A673 (cell line): ENCODE data around the gene EFCAB6. TPM values are rescaled to one million over a fixed set of nuclear protein-coding genes. Genes with fewer than 3 reads are reported as not detected.

Source experiments
- BruUV-seq: library from RNA; stranded (reverse); fragments of 400-500 nt; replicated peaks from 2 replicates; lab custom pipeline; 2021; lab: Mats Ljungman, UMichigan
- CTCF ChIA-PET: fragments of 300-600 bp; sonication (Branson Sonifier 250); formaldehyde crosslinking; loops from one replicate; lab custom pipeline; 2022; ENCODE audit warnings: antibody characterized with exemption; lab: Charles Lee
- POLR2A ChIA-PET: fragments of 300-600 bp; sonication (Branson Sonifier 250); formaldehyde crosslinking; loops from one replicate; lab custom pipeline; 2022; ENCODE audit warnings: antibody characterized with exemption; ENCODE audit not compliant: low non-redundant PET; lab: Charles Lee
- DNase-seq: peaks from one replicate; pipeline ENCODE4 v3.0.0-alpha.2; 2015; ENCODE audit warnings: low spot score
- H3K27ac ChIP-seq: fragments of 200-600 bp; sonication (generic); 2 replicates; pipeline ENCODE4 v1.5.1; 2016; ENCODE audit warnings: mixed run types, low read depth, mild to moderate bottlenecking, mixed read lengths, antibody characterized with exemption, low read length; ENCODE audit not compliant: poor library complexity, severe bottlenecking
- H3K27me3 ChIP-seq: fragments of 200-600 bp; sonication (generic); replicated peaks from 2 replicates; pipeline ENCODE4 v1.6.1; 2017; ENCODE audit warnings: mixed run types, low read depth, mild to moderate bottlenecking, mixed read lengths, antibody characterized with exemption, low read length; ENCODE audit not compliant: insufficient read depth, poor library complexity
- H3K36me3 ChIP-seq: fragments of 200-600 bp; sonication (generic); 2 replicates; pipeline ENCODE4 v1.6.1; 2016; ENCODE audit warnings: mixed run types, mild to moderate bottlenecking, mixed read lengths, antibody characterized with exemption, low read length; ENCODE audit not compliant: insufficient read depth, poor library complexity, severe bottlenecking
- H3K4me1 ChIP-seq: fragments of 200-600 bp; sonication (generic); 2 replicates; pipeline ENCODE4 v1.6.1; 2017; ENCODE audit warnings: mixed run types, mild to moderate bottlenecking, mixed read lengths, antibody characterized with exemption, low read length; ENCODE audit not compliant: insufficient read depth, poor library complexity, severe bottlenecking
- H3K4me3 ChIP-seq: fragments of 200-600 bp; sonication (generic); 2 replicates; pipeline ENCODE4 v1.5.1; 2016; ENCODE audit warnings: low read depth, mixed run types, mild to moderate bottlenecking, mixed read lengths, low read length; ENCODE audit not compliant: poor library complexity, severe bottlenecking
- H3K9me3 ChIP-seq: fragments of 200-600 bp; sonication (generic); 2 replicates; pipeline ENCODE4 v1.6.1; 2016; ENCODE audit warnings: mixed run types, low read depth, mild to moderate bottlenecking, mixed read lengths, antibody characterized with exemption, low read length; ENCODE audit not compliant: poor library complexity, severe bottlenecking
- EZH2 ChIP-seq: fragments of 200-600 bp; sonication (generic); IDR thresholded peaks from 2 replicates; pipeline ENCODE4 v1.6.1; 2017; ENCODE audit warnings: borderline replicate concordance, low read depth, mild to moderate bottlenecking, mixed read lengths, antibody characterized with exemption, low read length; ENCODE audit not compliant: poor library complexity, severe bottlenecking
- intact Hi-C: fragments of 100-400 bp; cut with micrococcal nuclease; formaldehyde crosslinking; loops from one replicate; pipeline ENCODE4 v1.10.0; 2022; ENCODE audit not compliant: unreplicated experiment
- total RNA-seq: library from RNA; stranded (reverse); gene quantifications from 2 replicates; pipeline ENCODE4 v1.2.3, GENCODE V29; 2021
- TF ChIP-seq, protein P1 (sequence below): fragments of 300-800, 200-600 bp; sonication (generic); conservative IDR thresholded peaks from 2 replicates; pipeline ENCODE4 v1.5.1; 2017; ENCODE audit warnings: low read depth, mild to moderate bottlenecking, antibody characterized with exemption, low read length, moderate library complexity, mixed read lengths

Gene EFCAB6
- total RNA-seq, 1 experiment from 2014 or later = 0.41 TPM

DNA sequence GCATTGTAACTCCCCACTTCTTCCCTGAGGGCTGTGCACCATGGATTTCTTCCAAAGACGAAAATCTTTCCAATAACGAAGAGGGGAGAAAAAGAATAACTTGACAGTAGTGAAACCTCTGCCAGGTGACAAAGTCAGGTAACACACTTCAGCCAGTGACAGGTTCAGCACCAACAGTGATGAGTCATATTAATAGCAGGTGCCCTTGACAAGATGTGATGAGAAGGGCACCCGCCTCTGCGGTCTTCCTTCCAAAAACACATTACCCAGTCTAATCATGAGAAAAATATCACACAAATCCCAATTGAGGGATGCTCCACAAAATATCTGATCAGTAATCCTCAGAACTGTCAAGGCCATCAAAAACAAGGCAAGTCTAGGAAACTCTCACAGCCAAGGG lies 157.8 kb downstream of the EFCAB6 start:
- no peak overlapping the region for H3K27ac ChIP-seq
- no peak overlapping the region for H3K4me3 ChIP-seq
- TF ChIP-seq EZH2 = no peak
- TF ChIP-seq, protein P1, sequence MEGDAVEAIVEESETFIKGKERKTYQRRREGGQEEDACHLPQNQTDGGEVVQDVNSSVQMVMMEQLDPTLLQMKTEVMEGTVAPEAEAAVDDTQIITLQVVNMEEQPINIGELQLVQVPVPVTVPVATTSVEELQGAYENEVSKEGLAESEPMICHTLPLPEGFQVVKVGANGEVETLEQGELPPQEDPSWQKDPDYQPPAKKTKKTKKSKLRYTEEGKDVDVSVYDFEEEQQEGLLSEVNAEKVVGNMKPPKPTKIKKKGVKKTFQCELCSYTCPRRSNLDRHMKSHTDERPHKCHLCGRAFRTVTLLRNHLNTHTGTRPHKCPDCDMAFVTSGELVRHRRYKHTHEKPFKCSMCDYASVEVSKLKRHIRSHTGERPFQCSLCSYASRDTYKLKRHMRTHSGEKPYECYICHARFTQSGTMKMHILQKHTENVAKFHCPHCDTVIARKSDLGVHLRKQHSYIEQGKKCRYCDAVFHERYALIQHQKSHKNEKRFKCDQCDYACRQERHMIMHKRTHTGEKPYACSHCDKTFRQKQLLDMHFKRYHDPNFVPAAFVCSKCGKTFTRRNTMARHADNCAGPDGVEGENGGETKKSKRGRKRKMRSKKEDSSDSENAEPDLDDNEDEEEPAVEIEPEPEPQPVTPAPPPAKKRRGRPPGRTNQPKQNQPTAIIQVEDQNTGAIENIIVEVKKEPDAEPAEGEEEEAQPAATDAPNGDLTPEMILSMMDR = no peak
- POLR2A ChIA-PET = no interaction called here
- no peaks in the 10 kb centered on the region for H3K9me3 ChIP-seq
- no peaks in the 10 kb centered on the region for H3K4me1 ChIP-seq
- no peak for DNase-seq
- intact Hi-C loops = no loop called here
- BruUV-seq = no TSS peak
- no peaks in the 10 kb centered on the region for H3K36me3 ChIP-seq
- CTCF ChIA-PET = no interaction called here
- H3K27me3 ChIP-seq = no peaks in the 10 kb centered on the region

DNA sequence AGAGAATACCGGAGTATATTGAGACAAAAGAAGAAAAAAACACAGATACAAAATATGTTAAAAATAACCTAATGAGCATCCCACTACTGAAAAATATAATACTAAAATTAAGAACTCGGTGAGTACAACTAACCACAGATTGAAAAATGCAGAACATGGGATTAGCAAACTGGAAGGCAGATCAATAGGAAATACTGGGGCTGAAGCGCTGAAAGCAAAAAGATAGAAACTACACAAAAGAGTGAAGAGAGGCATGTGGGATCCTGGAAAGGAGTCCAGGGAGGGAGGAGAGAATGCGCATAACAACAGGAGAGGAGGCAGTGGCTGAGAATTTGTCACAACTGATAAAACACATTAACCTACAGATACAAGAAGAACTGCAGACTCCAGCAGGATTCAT lies 159.3 kb downstream of the EFCAB6 start:
- CTCF ChIA-PET = no interaction called here
- Histone ChIP-seq H3K27ac (no peak overlapping the region), H3K27me3 (no peaks in the 10 kb centered on the region), H3K36me3 (no peaks in the 10 kb centered on the region), H3K4me3 (no peak overlapping the region), H3K9me3 (no peaks in the 10 kb centered on the region), H3K4me1 (no peaks in the 10 kb centered on the region)
- TF ChIP-seq EZH2 = no peak
- TF ChIP-seq, protein P1 = no peak
- DNase-seq = no peak
- no TSS peak for BruUV-seq
- POLR2A ChIA-PET = no interaction called here
- intact Hi-C loops = no loop called here

DNA sequence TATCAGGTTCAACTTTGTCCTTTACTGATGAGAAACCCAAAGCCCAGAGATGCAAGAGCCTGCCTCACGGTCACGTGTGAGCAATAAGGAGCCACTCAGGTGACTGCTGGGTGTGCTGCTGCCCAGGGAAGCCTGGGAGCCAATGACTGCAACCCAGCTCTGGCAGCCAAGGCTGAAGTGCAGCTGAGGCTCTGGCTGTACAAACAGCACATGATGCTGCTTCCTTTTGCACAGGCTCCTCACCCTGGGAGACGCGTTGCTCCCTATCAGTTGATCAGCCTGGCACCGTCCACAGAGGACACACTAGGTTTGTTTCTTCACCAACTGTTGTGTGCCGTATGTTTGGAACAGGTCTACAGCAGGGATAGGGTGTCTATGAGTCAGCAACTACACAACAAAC lies 168.7 kb downstream of the EFCAB6 start:
- POLR2A ChIA-PET = no interaction called here
- no peaks in the 10 kb centered on the region for H3K27me3 ChIP-seq
- BruUV-seq = no TSS peak
- CTCF ChIA-PET = no interaction called here
- DNase-seq = no peak
- TF ChIP-seq EZH2 = no peak
- TF ChIP-seq, protein P1 = no peak
- no peak overlapping the region for H3K27ac ChIP-seq
- intact Hi-C loops = no loop called here
- H3K36me3 ChIP-seq = no peaks in the 10 kb centered on the region
- peaks cover 9% of the 10 kb centered on the region for H3K9me3 ChIP-seq
- H3K4me1 ChIP-seq = no peaks in the 10 kb centered on the region
- no peak overlapping the region for H3K4me3 ChIP-seq
